ENCODE results near the gene PTPN21. TPM values are rescaled to one million over a fixed set of nuclear protein-coding genes. Genes with fewer than 3 reads are reported as not detected.

The PTPN21 gene
- 4.8 and 7.8 TPM in 2 replicates for total RNA-seq

GRCh38 chr14:88554457-88555286 lies at the start of gene PTPN21:
Gene PTPN21, minus strand, starts transcription at chr14:88555007. Its CDS starts 4,590 bp downstream, at chr14:88550417.

GRCh38 chr14:88562831-88563686 lies 8.3 kb upstream of the PTPN21 start, which contains the start of gene ZC3H14:
Gene ZC3H14, plus strand, starts transcription at chr14:88563037. Its CDS starts 97 bp downstream, at chr14:88563134.

Small RNA genes within 50 kb of the gene (small RNA-seq; reads per million reads assigned to genes)
- gene RNU4-22P: not detected

Other genes with a start within 250 kb of the PTPN21 start
- not detected in 2 replicates for gene KCNK10, start 231.7 kb downstream of the PTPN21 start, total RNA-seq
- gene SPATA7, start 169.3 kb downstream of the PTPN21 start, total RNA-seq: 12.5 and 16.9 TPM in 2 replicates
- gene ZC3H14, start 8.0 kb upstream of the PTPN21 start, total RNA-seq: 61.0 and 84.3 TPM in 2 replicates
- gene EML5, start 237.9 kb upstream of the PTPN21 start, total RNA-seq: under 0.01 TPM in 1 of 2 replicates, not detected in the other

Data from subcutaneous preadipocyte (primary cell).